HG03432 (cell line): ENCODE results near the gene CGA.

ENCODE experiments used
- ATAC-seq: cut with Tn5 transposase; IDR thresholded peaks from one replicate; pipeline ENCODE4 v1.9.1; 2021; ENCODE audit warnings: mild to moderate bottlenecking, moderate library complexity; ENCODE audit not compliant: unreplicated experiment

Gene CGA

DNA sequence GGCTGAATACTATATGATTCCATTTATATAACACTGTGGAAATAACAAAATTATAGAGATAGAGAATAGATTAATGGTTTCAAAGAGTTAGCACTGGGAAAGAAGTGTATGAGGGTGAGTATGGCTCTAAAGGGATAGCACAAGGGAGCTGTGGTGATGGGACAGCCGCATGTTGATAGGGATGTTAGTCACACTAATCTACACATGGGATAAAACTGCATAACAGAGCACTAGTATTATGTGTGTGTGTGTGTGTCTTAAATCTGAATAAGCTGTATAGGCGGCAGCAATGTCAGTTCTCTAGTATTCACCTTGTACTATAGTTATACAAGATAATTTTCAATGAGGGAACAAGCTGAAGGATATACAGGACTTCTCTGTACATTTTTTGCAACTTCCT lies 5.8 kb downstream of the CGA start:
- no peak for ATAC-seq

DNA sequence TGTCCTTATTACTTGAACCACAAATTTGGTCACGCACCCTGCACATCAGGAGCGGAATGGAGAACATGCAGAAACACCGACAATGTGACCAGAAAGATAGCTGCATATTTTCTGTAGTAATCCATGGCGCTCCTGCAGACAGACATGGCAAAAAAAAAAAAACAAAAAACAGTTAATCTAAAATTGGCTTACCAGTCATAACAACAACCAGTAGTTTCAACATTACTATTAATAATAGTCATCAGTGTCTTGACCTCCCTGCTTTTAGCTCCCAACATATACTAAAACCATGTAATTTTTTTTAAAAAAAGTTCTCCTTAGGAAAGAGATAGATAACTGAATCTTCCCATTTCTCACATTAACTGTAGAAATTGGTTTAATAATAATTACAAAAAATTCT lies 6.8 kb downstream of the CGA start:
- ATAC-seq = peak; percentile 70

DNA sequence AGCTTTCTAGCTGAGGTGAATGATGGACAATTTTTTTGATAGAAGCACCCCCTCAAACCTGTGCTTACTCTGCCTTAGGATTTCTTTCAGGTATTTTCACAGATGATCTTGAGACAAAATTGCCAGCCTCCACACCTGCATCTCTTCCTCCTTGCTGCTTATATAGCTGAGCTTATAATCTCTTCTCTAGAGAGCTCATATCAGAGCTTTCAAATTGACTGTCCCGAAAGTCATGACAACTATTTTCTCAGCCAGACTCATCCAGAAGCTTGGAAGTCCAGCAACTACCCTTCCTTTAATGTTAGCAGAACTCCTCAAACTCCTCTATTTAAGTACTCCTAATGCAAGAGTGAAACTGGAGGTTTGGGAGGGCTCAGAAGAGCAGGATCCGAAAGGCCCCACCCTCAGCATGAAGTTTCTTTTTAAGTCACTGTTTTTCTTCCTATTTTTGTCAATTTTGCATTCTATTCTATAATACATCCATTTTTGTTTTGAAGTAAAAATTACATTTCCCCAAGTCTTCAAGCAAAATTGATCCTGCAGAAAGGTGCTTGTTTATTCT lies 12.7 kb downstream of the CGA start:
- peak; percentile 61 for ATAC-seq

- ATAC-seq = peak; percentile 58
These were observed 15.8 kb downstream of the CGA start for GRCh38 chr6:87078983-87079616.

DNA sequence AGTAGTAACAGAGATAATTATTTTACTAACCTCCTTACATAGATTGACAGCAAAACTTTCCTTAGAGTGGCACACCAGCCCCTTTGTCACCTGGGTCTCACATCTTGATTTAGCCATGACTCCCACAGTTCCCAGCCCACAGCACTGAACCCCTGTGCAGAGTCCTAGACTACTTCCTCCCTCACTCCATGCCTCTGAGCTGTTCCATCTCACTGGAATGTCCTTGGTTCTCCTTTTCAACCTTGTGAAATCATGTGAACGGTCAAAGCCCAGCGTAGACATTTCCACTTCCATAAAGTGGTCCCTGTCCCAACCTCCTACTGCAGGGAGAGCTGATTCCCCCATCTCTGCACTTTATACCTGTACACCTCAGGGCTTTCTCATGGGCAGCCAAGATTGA lies 19.7 kb downstream of the CGA start:
- no peak for ATAC-seq

DNA sequence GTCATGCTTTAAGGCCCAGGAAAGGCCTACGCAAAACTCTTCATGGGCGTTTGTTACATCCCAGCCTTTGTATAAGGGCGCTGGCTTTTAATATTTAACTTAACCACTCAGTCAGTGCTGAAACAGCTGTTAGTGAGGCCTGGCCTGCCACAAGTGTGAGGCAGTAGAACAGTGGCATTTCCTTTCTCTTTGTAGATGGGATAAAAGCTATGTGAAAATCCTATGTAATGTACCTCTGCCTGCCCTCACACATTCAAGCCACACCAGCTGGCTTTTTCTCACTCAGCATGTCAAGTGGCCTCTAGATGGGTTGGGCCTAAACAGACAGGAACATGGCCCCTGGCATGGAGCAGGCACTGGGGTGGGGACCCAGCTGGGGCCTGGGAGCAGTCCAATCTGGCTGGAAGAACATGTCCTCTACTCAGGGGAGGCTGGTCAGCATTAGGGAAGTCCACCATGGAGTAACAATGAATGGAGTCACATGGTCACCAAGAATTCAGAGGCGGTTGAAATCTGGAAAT lies 20.7 kb downstream of the CGA start:
- ATAC-seq = peak; percentile 48

- peak; percentile 77 for ATAC-seq
These were observed 23.2 kb downstream of the CGA start for GRCh38 chr6:87071683-87072082.

DNA sequence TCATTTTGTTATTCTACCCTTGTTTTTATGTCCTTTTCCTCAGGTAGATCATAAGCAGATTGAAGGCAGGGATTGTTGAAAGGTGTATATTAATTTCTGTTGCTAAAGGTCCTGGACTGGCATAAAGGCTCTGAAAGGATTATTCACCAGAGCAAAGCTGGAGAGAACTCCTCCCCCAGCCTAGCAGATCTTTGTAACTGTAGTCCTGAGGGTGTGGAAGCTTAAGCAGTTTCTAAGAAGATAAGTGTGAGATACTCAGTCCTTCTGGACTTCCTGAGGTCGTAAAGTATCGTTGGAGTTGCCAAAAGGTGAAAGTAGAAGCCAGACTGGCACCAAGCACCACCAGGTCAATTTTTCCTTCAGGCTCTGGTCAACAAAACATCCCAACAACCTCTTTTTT lies 24.2 kb downstream of the CGA start:
- no peak for ATAC-seq

GRCh38 chr6:87068795-87069194 lies 26.1 kb downstream of the CGA start:
- ATAC-seq = no peak

- peak; percentile 54 for ATAC-seq
These were observed 28.2 kb downstream of the CGA start for GRCh38 chr6:87066449-87067333.

DNA sequence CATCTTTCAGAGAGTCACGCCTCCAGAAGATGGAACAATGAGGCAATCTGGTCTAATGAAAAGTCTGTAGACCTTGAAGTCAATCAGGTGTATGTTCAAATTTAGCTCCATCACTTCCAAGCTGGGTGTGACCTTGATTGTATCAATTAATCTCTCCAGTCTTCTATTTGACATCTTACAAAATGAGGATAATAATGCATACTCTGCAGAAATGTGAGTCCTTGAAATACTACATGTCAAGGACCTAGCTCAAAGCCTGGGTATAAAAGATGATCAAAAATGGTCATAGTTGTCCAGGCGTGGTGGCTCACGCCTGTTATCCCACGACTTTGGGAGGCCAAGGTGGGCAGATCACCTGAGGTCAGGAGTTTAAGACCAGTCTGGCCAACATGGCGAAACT lies 29.8 kb downstream of the CGA start:
- no peak for ATAC-seq

- ATAC-seq = no peak
These were observed 35.0 kb downstream of the CGA start for GRCh38 chr6:87059943-87060342.

GRCh38 chr6:87054143-87054833 lies 40.6 kb downstream of the CGA start:
- ATAC-seq = peak; percentile 54

GRCh38 chr6:87053312-87053711 lies 41.6 kb downstream of the CGA start:
- ATAC-seq = no peak

- peak; percentile 56 for ATAC-seq
These were observed 45.1 kb downstream of the CGA start for GRCh38 chr6:87049779-87050178.

GRCh38 chr6:87045521-87046075 lies 49.3 kb downstream of the CGA start:
- ATAC-seq = no peak

GRCh38 chr6:87040729-87041128 lies 54.2 kb downstream of the CGA start:
- no peak for ATAC-seq
